KMS-11 (cell line): ENCODE results near the gene INPP5A.

Experiments
- H2AFZ ChIP-seq: fragments of 200-600 bp; sonication (generic); 2 replicates; pipeline ENCODE4 v1.6.1; 2016; ENCODE audit warnings: antibody characterized with exemption, mixed run types, low read depth
- H3K27ac ChIP-seq: fragments of 200-600 bp; sonication (generic); 2 replicates; pipeline ENCODE4 v1.6.1; 2016; ENCODE audit warnings: mild to moderate bottlenecking, mixed run types
- H3K27me3 ChIP-seq: fragments of 200-600 bp; sonication (generic); 2 replicates; pipeline ENCODE4 v1.6.1; 2017; ENCODE audit warnings: mild to moderate bottlenecking, low read depth, mixed run types, moderate library complexity; ENCODE audit not compliant: insufficient read depth
- H3K36me3 ChIP-seq: fragments of 200-600 bp; sonication (generic); 2 replicates; pipeline ENCODE4 v1.6.1; 2017; ENCODE audit warnings: mild to moderate bottlenecking, mixed run types; ENCODE audit not compliant: insufficient read depth
- H3K4me1 ChIP-seq: fragments of 200-600 bp; sonication (generic); 2 replicates; pipeline ENCODE4 v1.6.1; 2016; ENCODE audit warnings: mild to moderate bottlenecking, low read depth, mixed run types; ENCODE audit not compliant: poor library complexity, severe bottlenecking
- H3K4me2 ChIP-seq: fragments of 200-600 bp; sonication (generic); 2 replicates; pipeline ENCODE4 v1.7.0; 2016; ENCODE audit warnings: mild to moderate bottlenecking, mixed run types
- H3K4me3 ChIP-seq: fragments of 200-600 bp; sonication (generic); IDR thresholded peaks from 2 replicates; pipeline ENCODE4 v1.6.1; 2017; ENCODE audit warnings: low read depth, low read length, mixed read lengths; ENCODE audit not compliant: insufficient read depth
- H3K79me2 ChIP-seq: fragments of 200-600 bp; sonication (generic); 2 replicates; pipeline ENCODE4 v1.6.1; 2016; ENCODE audit warnings: low read depth, mixed run types; ENCODE audit not compliant: insufficient read depth
- H3K9ac ChIP-seq: fragments of 200-600 bp; sonication (generic); 2 replicates; pipeline ENCODE4 v1.6.1; 2016; ENCODE audit warnings: mild to moderate bottlenecking, mixed run types
- H4K20me1 ChIP-seq: fragments of 200-600 bp; sonication (generic); 2 replicates; pipeline ENCODE4 v1.6.1; 2016; ENCODE audit warnings: mild to moderate bottlenecking, mixed run types; ENCODE audit not compliant: insufficient read depth
- CTCF ChIP-seq: fragments of 200-600 bp; sonication (generic); conservative IDR thresholded peaks from 2 replicates; pipeline ENCODE4 v1.6.1; 2017; ENCODE audit warnings: low read depth, mild to moderate bottlenecking, antibody characterized with exemption, low read length, moderate library complexity, mixed read lengths

INPP5A gene

GRCh38 chr10:132681858-132682755 is 144.5 kb downstream of the INPP5A start:
- no peaks in the 10 kb centered on the region for H3K36me3 ChIP-seq
- TF ChIP-seq CTCF = no peak

GRCh38 chr10:132684164-132684891 is 146.7 kb downstream of the INPP5A start:
- TF ChIP-seq CTCF = no peak
- H3K4me2 ChIP-seq = no peak overlapping the region
- no peaks in the 10 kb centered on the region for H4K20me1 ChIP-seq

More at GRCh38 chr10:132681858-132682755, 144.5 kb downstream of the INPP5A start:
- no peak overlapping the region for H3K27ac ChIP-seq
- no peaks in the 10 kb centered on the region for H3K27me3 ChIP-seq
- no peak overlapping the region for H3K9ac ChIP-seq
- no peak overlapping the region for H3K4me3 ChIP-seq
- H2AFZ ChIP-seq = no peak overlapping the region
- H3K4me2 ChIP-seq = no peak overlapping the region
- H3K4me1 ChIP-seq = no peaks in the 10 kb centered on the region
- H3K79me2 ChIP-seq = no peaks in the 10 kb centered on the region
- no peaks in the 10 kb centered on the region for H4K20me1 ChIP-seq

GRCh38 chr10:132685101-132685891 is 147.7 kb downstream of the INPP5A start:
- no peak overlapping the region for H3K9ac ChIP-seq
- H3K27ac ChIP-seq = no peak overlapping the region
- no peak overlapping the region for H3K4me3 ChIP-seq
- no peaks in the 10 kb centered on the region for H3K4me1 ChIP-seq
- no peak for TF ChIP-seq CTCF
- no peak overlapping the region for H2AFZ ChIP-seq
- H3K79me2 ChIP-seq = no peaks in the 10 kb centered on the region
- no peaks in the 10 kb centered on the region for H3K27me3 ChIP-seq
- H3K36me3 ChIP-seq = no peaks in the 10 kb centered on the region
- H3K4me2 ChIP-seq = no peak overlapping the region
- no peaks in the 10 kb centered on the region for H4K20me1 ChIP-seq

More at GRCh38 chr10:132684164-132684891, 146.7 kb downstream of the INPP5A start:
- Histone ChIP-seq H3K4me1 (no peaks in the 10 kb centered on the region), H3K4me3 (no peak overlapping the region), H3K9ac (no peak overlapping the region), H3K36me3 (no peaks in the 10 kb centered on the region), H2AFZ (no peak overlapping the region), H3K27ac (no peak overlapping the region), H3K27me3 (no peaks in the 10 kb centered on the region), H3K79me2 (no peaks in the 10 kb centered on the region)

DNA sequence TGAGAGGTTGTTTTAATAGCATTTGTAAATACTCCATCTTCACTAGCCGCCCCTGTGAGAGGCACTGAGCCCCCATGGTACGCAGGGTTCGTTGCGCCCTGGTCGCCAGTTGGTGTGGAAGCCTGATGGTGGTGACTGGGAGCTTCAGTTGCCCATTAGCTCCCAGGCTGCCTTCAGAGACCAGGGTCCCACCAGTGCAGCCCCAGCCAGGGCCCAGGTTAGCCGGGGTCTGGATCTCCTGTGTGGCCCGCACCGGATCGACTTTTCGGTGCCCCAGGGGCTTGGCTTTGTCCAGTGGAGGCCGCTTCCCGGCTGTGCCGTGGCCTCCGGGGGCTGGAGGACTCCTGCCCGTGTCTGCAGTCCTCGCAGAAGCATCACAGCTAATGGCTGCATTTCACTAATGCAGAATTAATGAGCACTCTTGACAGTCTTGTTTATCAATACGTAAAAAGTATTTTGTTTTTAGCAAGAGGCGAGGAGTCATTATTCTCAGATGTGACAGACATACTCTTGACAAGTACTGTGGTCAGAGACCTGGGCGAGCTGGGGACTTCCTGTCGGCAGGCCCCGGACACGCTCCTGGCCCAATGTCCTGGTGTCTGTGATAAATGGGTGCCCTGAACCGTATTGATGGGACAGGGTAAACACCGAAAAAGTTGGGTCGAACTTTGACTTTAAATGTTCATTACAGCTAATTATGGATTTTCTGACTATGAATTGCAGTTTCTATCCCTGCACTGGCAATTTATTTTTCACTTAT is 148.5 kb downstream of the INPP5A start:
- Histone ChIP-seq H3K4me1 (no peaks in the 10 kb centered on the region), H3K4me3 (no peak overlapping the region), H3K27ac (no peak overlapping the region), H3K9ac (no peak overlapping the region), H4K20me1 (no peaks in the 10 kb centered on the region), H3K79me2 (no peaks in the 10 kb centered on the region), H3K27me3 (no peaks in the 10 kb centered on the region), H2AFZ (no peak overlapping the region), H3K36me3 (no peaks in the 10 kb centered on the region), H3K4me2 (no peak overlapping the region)
- TF ChIP-seq CTCF = no peak
